HCT116 (cell line): Measurements from ENCODE around the gene STAG3. TPM values are rescaled to one million over a fixed set of nuclear protein-coding genes. Genes with fewer than 3 reads are reported as not detected.

Experiments
- ATAC-seq: fragments of 200-7000 bp; cut with Tn5 transposase; 2 replicates; pipeline ENCODE4 v1.9.1; 2020; ENCODE audit warnings: mild to moderate bottlenecking, moderate library complexity
- BruUV-seq: library from RNA; stranded (reverse); fragments of 400-500 nt; replicated peaks from 2 replicates; lab custom pipeline; 2021; lab: Mats Ljungman, UMichigan
- CTCF ChIA-PET: fragments of 300-600 bp; sonication (Branson Sonifier 250); formaldehyde crosslinking; loops from one replicate; lab custom pipeline; 2021; ENCODE audit warnings: antibody characterized with exemption; lab: Charles Lee
- POLR2A ChIA-PET: fragments of 300-600, 350-600 bp; sonication (Branson Sonifier 250); formaldehyde crosslinking; loops from one replicate; lab custom pipeline; 2021; ENCODE audit warnings: antibody characterized with exemption; lab: Charles Lee
- RAD21 ChIA-PET, 2 experiments: fragments of 300-600 bp; sonication (Branson Sonifier 250); formaldehyde crosslinking; loops; one replicate each; lab custom pipeline; 2023; ENCODE audit warnings: low total read pairs in 2 of 2; ENCODE audit not compliant: uncharacterized antibody in 2 of 2, unreplicated experiment in 2 of 2, low non-redundant PET in 1 of 2; lab: Charles Lee
- DNase-seq: peaks from one replicate; pipeline ENCODE4 v3.0.0-alpha.2; 2010; ENCODE audit warnings: low read depth, low spot score
- H2AFZ ChIP-seq: fragments of 200-600 bp; shearing (Covaris generic), sonication (generic); 2 replicates; pipeline ENCODE4 v1.6.1; 2017; ENCODE audit warnings: low read depth, mixed run types, mixed read lengths, antibody characterized with exemption, low read length; ENCODE audit not compliant: poor library complexity, severe bottlenecking
- H3K27ac ChIP-seq: 2 replicates; pipeline ENCODE4 v1.5.1; 2012; ENCODE audit warnings: low read depth, low read length
- H3K27me3 ChIP-seq: fragments of 200-600 bp; sonication (generic); 2 replicates; pipeline ENCODE4 v1.6.1; 2016; ENCODE audit warnings: mixed run types, low read length, mixed read lengths; ENCODE audit not compliant: insufficient read depth
- H3K36me3 ChIP-seq, 2 experiments: fragments of 200-500 bp in 1 of 2; fragments of 200-600 bp in 1 of 2; sonication (Bioruptor generic) in 1 of 2; sonication (generic) in 1 of 2; 2 replicates each; pipeline versions ENCODE4 v1.5.1 to v1.6.1; 2014 to 2016; ENCODE audit warnings: low read length in 2 of 2, inconsistent platforms in 1 of 2, mixed read lengths in 1 of 2, mixed run types in 1 of 2; ENCODE audit not compliant: insufficient read depth in 2 of 2, control insufficient read depth in 1 of 2
- H3K4me1 ChIP-seq, 2 experiments: fragments of 200-600 bp in 1 of 2; sonication (generic) in 1 of 2; 2 replicates each; pipeline versions ENCODE4 v1.5.1 to v1.6.1; 2012 to 2017; ENCODE audit warnings: low read length in 2 of 2, inconsistent platforms in 1 of 2, mild to moderate bottlenecking in 1 of 2, mixed read lengths in 1 of 2, mixed run types in 1 of 2, moderate library complexity in 1 of 2; ENCODE audit not compliant: insufficient read depth in 2 of 2, control insufficient read depth in 1 of 2
- H3K4me2 ChIP-seq: fragments of 200-600 bp; sonication (generic); 2 replicates; pipeline ENCODE4 v1.6.1; 2017; ENCODE audit warnings: mixed run types, low read length, mixed read lengths
- H3K4me3 ChIP-seq, 2 experiments: fragments of 200-600 bp in 1 of 2; sonication (generic) in 1 of 2; replicated peaks in 1 of 2; 2 replicates each; pipeline ENCODE4 v1.5.1; 2011 to 2016; ENCODE audit warnings: low read length in 2 of 2, control low read depth in 1 of 2, low read depth in 1 of 2, mild to moderate bottlenecking in 1 of 2, mixed read lengths in 1 of 2, mixed run types in 1 of 2
- H3K79me2 ChIP-seq: fragments of 200-600 bp; sonication (generic); 2 replicates; pipeline ENCODE4 v1.6.1; 2017; ENCODE audit warnings: mild to moderate bottlenecking, mixed run types, low read length, moderate library complexity, mixed read lengths; ENCODE audit not compliant: insufficient read depth
- H3K9ac ChIP-seq: fragments of 200-600 bp; sonication (generic); 2 replicates; pipeline ENCODE4 v1.6.1; 2016; ENCODE audit warnings: low read length, mixed read lengths
- H3K9me2 ChIP-seq: fragments of 200-600 bp; sonication (generic), shearing (Covaris generic); 2 replicates; pipeline ENCODE4 v1.6.1; 2017; ENCODE audit warnings: mixed run types, mild to moderate bottlenecking, moderate library complexity; ENCODE audit not compliant: insufficient read depth
- H3K9me3 ChIP-seq, 2 experiments: fragments of 200-500 bp in 1 of 2; fragments of 200-600 bp in 1 of 2; sonication (Bioruptor generic) in 1 of 2; sonication (generic) in 1 of 2; 2 replicates each; pipeline ENCODE4 v1.6.1; 2014 to 2017; ENCODE audit warnings: low read length in 2 of 2, mixed read lengths in 2 of 2, inconsistent platforms in 1 of 2, low read depth in 1 of 2, mild to moderate bottlenecking in 1 of 2, mixed run types in 1 of 2, moderate library complexity in 1 of 2; ENCODE audit not compliant: control insufficient read depth in 1 of 2, insufficient read depth in 1 of 2
- H4K20me1 ChIP-seq: fragments of 200-600 bp; sonication (generic), shearing (Covaris generic); 2 replicates; pipeline ENCODE4 v1.6.1; 2017; ENCODE audit warnings: mixed run types, mild to moderate bottlenecking, moderate library complexity; ENCODE audit not compliant: insufficient read depth
- CTCF ChIP-seq, 3 experiments: fragments of 200-600 bp in 1 of 3; sonication (generic) in 1 of 3; IDR thresholded peaks in 2 of 3; conservative IDR thresholded peaks in 1 of 3; 2 replicates each; pipeline ENCODE4 v1.5.1; 2012 to 2017; ENCODE audit warnings: low read depth in 2 of 3, low read length in 2 of 3, antibody characterized with exemption in 1 of 3, borderline replicate concordance in 1 of 3, control low read depth in 1 of 3, mild to moderate bottlenecking in 1 of 3, mixed read lengths in 1 of 3, mixed run types in 1 of 3, moderate library complexity in 1 of 3; ENCODE audit not compliant: insufficient read depth in 1 of 3
- EGR1 ChIP-seq: IDR thresholded peaks from 2 replicates; pipeline ENCODE4 v1.6.1; 2012; ENCODE audit warnings: low read depth
- ELF1 ChIP-seq: IDR thresholded peaks from 2 replicates; pipeline ENCODE4 v1.6.1; 2012; ENCODE audit warnings: low read depth, borderline replicate concordance
- FOSL1 ChIP-seq: IDR thresholded peaks from 2 replicates; pipeline ENCODE4 v1.6.1; 2012; ENCODE audit warnings: low read depth
- POLR2A ChIP-seq: IDR thresholded peaks from 2 replicates; pipeline ENCODE4 v1.7.0; 2011; ENCODE audit warnings: borderline replicate concordance; ENCODE audit not compliant: insufficient read depth, insufficient read length; ENCODE audit errors: extremely low read depth
- intact Hi-C: fragments of 100-400 bp; cut with micrococcal nuclease; formaldehyde crosslinking; loops from 2 replicates; pipeline ENCODE4 v1.10.0; 2022
- total RNA-seq: library from RNA; stranded (reverse); gene quantifications from one replicate; pipeline ENCODE4 v1.2.1, GENCODE V29; 2021; ENCODE audit not compliant: unreplicated experiment

STAG3 gene
- total RNA-seq, 1 experiment from 2014 or later: 1.2 TPM

GRCh38 chr7:100153708-100154535 lies 23.8 kb upstream of the STAG3 start:
- DNase-seq: no peak
- H3K36me3 ChIP-seq: peaks cover 14 to 16% of the 10 kb centered on the region in 2 experiments; a peak in 3 of 4 replicates
- ChIA-PET POLR2A (no interaction called here), CTCF (no interaction called here), RAD21 (no interaction called here)
- BruUV-seq: no TSS peak
- no peak overlapping the region for H3K4me3 ChIP-seq
- H3K9me2 ChIP-seq: no peaks in the 10 kb centered on the region
- H3K79me2 ChIP-seq: peaks cover 44% of the 10 kb centered on the region
- no peaks in the 10 kb centered on the region for H3K27me3 ChIP-seq
- no peak overlapping the region for H3K27ac ChIP-seq
- no peaks in the 10 kb centered on the region for H3K9me3 ChIP-seq
- H3K4me2 ChIP-seq: no peak overlapping the region
- ATAC-seq: no peak
- H2AFZ ChIP-seq: no peak overlapping the region
- H4K20me1 ChIP-seq: no peaks in the 10 kb centered on the region
- H3K4me1 ChIP-seq: peaks cover 12 to 30% of the 10 kb centered on the region in 2 experiments
- no peak overlapping the region for H3K9ac ChIP-seq
- intact Hi-C loops: no loop called here
- TF ChIP-seq CTCF (IDR thresholded peaks at IDR 0.05 in 2 of 3, conservative IDR thresholded peaks at IDR 0.05 in 1 of 3; ENCODE audit: borderline replicate concordance in 1 of 3, insufficient read depth in 1 of 3, low read depth in 2 of 3, low read length in 2 of 3) (no peak), FOSL1 (no peak), ELF1 (no peak), POLR2A (no peak), EGR1 (no peak)
